Spleen (tissue), 13 donors: Measurements from ENCODE around the gene MBD2. TPM values are rescaled to one million over a fixed set of nuclear protein-coding genes. Genes with fewer than 3 reads are reported as not detected.

Source experiments
- DNase-seq: peaks from one replicate; pipeline ENCODE4 v3.0.0-alpha.2; 2020
- H3K27ac ChIP-seq, 8 donors: fragments of 200-600 bp; sonication (generic) in 7 of 8; 1 replicate in 4 of 8; 2 replicates in 4 of 8; pipeline versions ENCODE4 v1.5.0 to v1.8.0; 2016 to 2021; ENCODE audit warnings: inconsistent platforms in 4 of 8, mild to moderate bottlenecking in 4 of 8, moderate library complexity in 1 of 8
- H3K27me3 ChIP-seq, 7 donors: fragments of 200-600 bp; sonication (generic) in 6 of 7; replicated peaks in 1 of 7; 1 replicate in 4 of 7; 2 replicates in 3 of 7; pipeline versions ENCODE4 v1.5.0 to v1.8.0; 2016 to 2021; ENCODE audit warnings: inconsistent platforms in 3 of 7, mild to moderate bottlenecking in 1 of 7
- H3K36me3 ChIP-seq, 6 donors: fragments of 200-600 bp; sonication (generic) in 5 of 6; 1 replicate in 4 of 6; 2 replicates in 2 of 6; pipeline versions ENCODE4 v1.5.0 to v1.8.0; 2016 to 2021; ENCODE audit warnings: inconsistent platforms in 2 of 6
- H3K4me1 ChIP-seq, 6 donors: fragments of 200-600 bp; sonication (generic) in 5 of 6; 1 replicate in 3 of 6; 2 replicates in 3 of 6; pipeline versions ENCODE4 v1.5.0 to v1.8.0; 2016 to 2021; ENCODE audit warnings: inconsistent platforms in 3 of 6
- H3K4me3 ChIP-seq, 8 donors: fragments of 200-600 bp; sonication (generic) in 7 of 8; 1 replicate in 4 of 8; 2 replicates in 4 of 8; pipeline versions ENCODE4 v1.5.0 to v1.8.0; 2016 to 2021; ENCODE audit warnings: inconsistent platforms in 4 of 8, mild to moderate bottlenecking in 4 of 8, moderate library complexity in 2 of 8
- H3K9me3 ChIP-seq, 8 donors: fragments of 200-600 bp; sonication (generic) in 7 of 8; 1 replicate in 4 of 8; 2 replicates in 4 of 8; pipeline versions ENCODE4 v1.5.0 to v1.8.0; 2016 to 2021; ENCODE audit warnings: inconsistent platforms in 4 of 8
- POLR2A ChIP-seq, 3 donors: fragments of 450-650 bp; IDR thresholded peaks; one replicate each; pipeline ENCODE4 v1.5.1; 2017; ENCODE audit warnings: antibody characterized with exemption in 3 of 3, mild to moderate bottlenecking in 1 of 3
- POLR2AphosphoS5 ChIP-seq, 3 donors: sonication (generic); formaldehyde crosslinking; IDR thresholded peaks; one replicate each; pipeline ENCODE4 v1.5.1; 2017; ENCODE audit warnings: antibody characterized with exemption in 3 of 3
- WGBS, 5 donors: extraction: QIAGEN DNeasy Blood & Tissue Kit in 3 of 5; methylation state at CpG; one replicate each; pipeline versions ENCODE4 v1.1.5 to v1.1.7; 2013 to 2018; 5-methylcytosine and 5-hydroxymethylcytosine counted together
- intact Hi-C: fragments of 100-400 bp; cut with DNase I; formaldehyde crosslinking; loops from one replicate; pipeline ENCODE4 v1.15.0; 2023; ENCODE audit warnings: low total_unique reads
- long read RNA-seq, 2 donors: transcript quantifications; one replicate each; lab custom pipeline, GENCODE V29; 2026
- polyA plus RNA-seq, 3 donors: library from polyadenylated mRNA; stranded (reverse); fragments of 200-250 nt; gene quantifications; one replicate each; pipeline ENCODE4 v1.2.1, GENCODE V29; 2013
- total RNA-seq, 7 donors: library from RNA; depleted of rRNA in 3 of 7; stranded (reverse); fragments of >200 nt in 3 of 7; fragmentation: NEBNext Ultra II Directional in 4 of 7; extraction: Animal tissue kit (Norgen Biotek cat#: 25700) in 4 of 7; gene quantifications; one replicate each; pipeline versions ENCODE4 v1.1.0 to v1.2.1, GENCODE V29; 2016 to 2021
- TF ChIP-seq, protein P1 (sequence below), 11 experiments: fragments of 200-600 bp in 7 of 11; fragments of 450-650 bp in 4 of 11; sonication (generic) in 4 of 11; IDR thresholded peaks in 8 of 11; conservative IDR thresholded peaks in 3 of 11; 1 replicate in 7 of 11; 2 replicates in 4 of 11; pipeline versions ENCODE4 v1.4.0 to v1.8.0; 2016 to 2021; ENCODE audit warnings: antibody characterized with exemption in 11 of 11, inconsistent platforms in 4 of 11, mild to moderate bottlenecking in 1 of 11
- donor health status: healthy with polysubstance abuse.
- donor health status: DM: no; HTN: no; CAD: no; lungs with moderate emphysema.
- donor health status: DM: no; HTN: no; CAD: no.
- donor health status: Bipolar disorder and iron deficiency.
- donor health status: healthy.
- donor health status: DM: no; HTN: no; CAD: no.
- donor health status: DM: yes; HTN: yes; CAD: no.

MBD2 gene, protein sequence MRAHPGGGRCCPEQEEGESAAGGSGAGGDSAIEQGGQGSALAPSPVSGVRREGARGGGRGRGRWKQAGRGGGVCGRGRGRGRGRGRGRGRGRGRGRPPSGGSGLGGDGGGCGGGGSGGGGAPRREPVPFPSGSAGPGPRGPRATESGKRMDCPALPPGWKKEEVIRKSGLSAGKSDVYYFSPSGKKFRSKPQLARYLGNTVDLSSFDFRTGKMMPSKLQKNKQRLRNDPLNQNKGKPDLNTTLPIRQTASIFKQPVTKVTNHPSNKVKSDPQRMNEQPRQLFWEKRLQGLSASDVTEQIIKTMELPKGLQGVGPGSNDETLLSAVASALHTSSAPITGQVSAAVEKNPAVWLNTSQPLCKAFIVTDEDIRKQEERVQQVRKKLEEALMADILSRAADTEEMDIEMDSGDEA
- 100 to 1,000 TPM in 4 of 7 donors, 10 to 100 TPM in 3; 40.7 to 119 (median 109) TPM for total RNA-seq
- polyA plus RNA-seq = 10 to 100 TPM; 42.4 to 53.0 (median 45.7) TPM
- long read RNA-seq, donor 1, full-length matches to known transcripts = 19 of 24 reads
- long read RNA-seq, donor 1, partial matches to known transcripts = 5 of 24 reads
- long read RNA-seq, donor 1, other reads (novel, unspliced or antisense) = 0 of 24 reads
- long read RNA-seq, donor 2, full-length matches to known transcripts = 14 of 19 reads
- long read RNA-seq, donor 2, partial matches to known transcripts = 5 of 19 reads
- long read RNA-seq, donor 2, other reads (novel, unspliced or antisense) = 0 of 19 reads

DNA sequence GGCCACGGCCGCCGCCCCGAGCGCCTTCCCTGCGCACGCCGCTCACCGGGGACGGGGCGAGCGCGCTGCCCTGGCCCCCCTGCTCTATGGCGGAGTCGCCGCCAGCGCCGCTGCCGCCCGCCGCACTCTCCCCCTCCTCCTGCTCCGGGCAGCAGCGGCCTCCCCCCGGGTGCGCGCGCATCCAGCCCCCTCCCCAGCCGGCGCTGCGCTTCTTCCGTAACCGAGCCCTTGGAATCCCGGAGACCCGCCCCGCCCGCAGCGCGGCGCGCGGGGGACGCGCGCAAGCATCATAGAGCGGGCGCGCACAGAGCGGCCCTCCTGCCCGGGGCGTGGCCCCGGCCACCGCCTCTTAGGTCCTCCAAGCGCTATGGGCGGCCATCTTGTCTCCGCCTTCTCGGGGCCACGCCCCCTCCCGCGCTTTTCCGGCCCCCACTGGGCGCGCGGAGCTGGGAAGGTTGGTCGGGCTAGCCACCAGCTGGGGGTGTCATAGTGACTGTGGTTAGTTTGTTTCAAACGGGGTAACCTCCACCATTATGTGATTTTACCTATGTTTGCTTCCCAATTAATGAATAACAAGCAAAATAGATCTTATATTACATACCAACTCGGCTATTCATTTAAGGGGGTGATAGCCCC, at the start of gene MBD2:
Gene MBD2 (minus strand): TSS at position 291 of the 636 bp plus-strand sequence. CDS start 110 bp downstream, at position 181.
- DNase-seq = peak; percentile 99
- intact Hi-C loops = no loop called here
- TF ChIP-seq, protein P1, sequence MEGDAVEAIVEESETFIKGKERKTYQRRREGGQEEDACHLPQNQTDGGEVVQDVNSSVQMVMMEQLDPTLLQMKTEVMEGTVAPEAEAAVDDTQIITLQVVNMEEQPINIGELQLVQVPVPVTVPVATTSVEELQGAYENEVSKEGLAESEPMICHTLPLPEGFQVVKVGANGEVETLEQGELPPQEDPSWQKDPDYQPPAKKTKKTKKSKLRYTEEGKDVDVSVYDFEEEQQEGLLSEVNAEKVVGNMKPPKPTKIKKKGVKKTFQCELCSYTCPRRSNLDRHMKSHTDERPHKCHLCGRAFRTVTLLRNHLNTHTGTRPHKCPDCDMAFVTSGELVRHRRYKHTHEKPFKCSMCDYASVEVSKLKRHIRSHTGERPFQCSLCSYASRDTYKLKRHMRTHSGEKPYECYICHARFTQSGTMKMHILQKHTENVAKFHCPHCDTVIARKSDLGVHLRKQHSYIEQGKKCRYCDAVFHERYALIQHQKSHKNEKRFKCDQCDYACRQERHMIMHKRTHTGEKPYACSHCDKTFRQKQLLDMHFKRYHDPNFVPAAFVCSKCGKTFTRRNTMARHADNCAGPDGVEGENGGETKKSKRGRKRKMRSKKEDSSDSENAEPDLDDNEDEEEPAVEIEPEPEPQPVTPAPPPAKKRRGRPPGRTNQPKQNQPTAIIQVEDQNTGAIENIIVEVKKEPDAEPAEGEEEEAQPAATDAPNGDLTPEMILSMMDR (IDR thresholded peaks at IDR 0.05 in 8 of 11, conservative IDR thresholded peaks at IDR 0.05 in 3 of 11) = peak in 6 of 11 experiments; percentile 18 to 47 (median 35)
- TF ChIP-seq POLR2AphosphoS5 (IDR thresholded peaks at IDR 0.05) (peak in 2 of 3 donors; percentile 76 to 88), POLR2A (IDR thresholded peaks at IDR 0.05) (peak in 2 of 3 donors; percentile 6 to 48)
- Histone ChIP-seq H3K4me3 (peak within 1 kb of the TSS; percentile 58 to 88 (median 66)), H3K9me3 (no peaks in the 10 kb centered on the region), H3K27me3 (no peaks in the 10 kb centered on the region), H3K36me3 (peaks cover 0 to 7% (median 0%) of the 10 kb centered on the region in 6 donors), H3K4me1 (peaks cover 36 to 51% (median 48%) of the 10 kb centered on the region in 6 donors), H3K27ac (peak within 1 kb of the TSS; percentile 1 to 95 (median 86))
- WGBS, 5 donors = 0 to 1% (median 0%) methylated on average over 17 to 66 of the region's 66 CpGs

DNA sequence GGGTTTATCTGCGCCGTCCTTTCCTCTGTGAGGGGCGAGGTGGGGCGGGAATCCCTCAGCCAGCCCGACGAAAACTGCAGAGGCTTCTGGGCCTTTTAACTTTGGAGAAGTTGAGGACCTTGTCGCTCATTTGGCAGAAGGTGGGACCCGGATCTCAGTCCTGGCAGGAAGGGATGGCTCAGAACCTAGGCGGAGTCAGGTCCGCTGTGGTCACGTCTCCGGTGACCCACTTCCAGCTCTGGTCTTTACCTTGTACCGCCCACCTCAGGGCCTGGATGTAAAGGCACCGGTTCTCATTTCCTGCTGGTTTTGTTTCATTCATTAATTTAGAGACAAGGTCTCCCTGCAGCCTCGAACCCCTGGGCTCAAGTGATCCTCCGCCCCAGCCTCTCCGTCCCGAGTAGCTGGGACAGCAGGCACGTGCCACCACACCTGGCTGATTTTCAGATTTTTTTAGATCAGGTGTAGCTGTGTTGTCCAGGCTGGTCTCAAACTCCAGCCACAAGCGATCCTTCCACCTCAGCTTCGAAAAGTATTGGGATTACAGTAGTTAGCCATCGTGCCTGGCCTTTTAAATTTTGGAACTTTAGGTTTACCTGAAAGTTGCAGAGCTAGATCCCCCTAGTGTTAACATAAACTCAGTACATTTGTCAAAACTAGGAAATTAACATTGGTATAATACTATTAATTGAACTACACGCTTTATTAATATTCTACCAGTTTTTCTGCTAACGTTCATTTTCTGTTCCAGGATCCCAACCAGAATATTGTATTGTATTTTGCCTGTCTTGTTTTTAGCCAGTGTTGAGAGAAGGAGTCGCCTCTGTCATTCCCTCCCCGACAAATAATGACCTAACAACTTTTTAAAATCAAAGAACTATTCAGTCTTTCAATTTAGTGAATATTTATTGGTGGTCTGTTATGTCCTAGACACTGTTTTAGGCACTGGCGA, 45.7 kb upstream of the MBD2 start:
- WGBS, 5 donors = 10 to 15% (median 10%) methylated on average over 17 to 27 of the region's 27 CpGs
- peak overlapping the region; percentile 91 to 96 (median 94) for H3K27ac ChIP-seq
- DNase-seq = peak; percentile 89

DNA sequence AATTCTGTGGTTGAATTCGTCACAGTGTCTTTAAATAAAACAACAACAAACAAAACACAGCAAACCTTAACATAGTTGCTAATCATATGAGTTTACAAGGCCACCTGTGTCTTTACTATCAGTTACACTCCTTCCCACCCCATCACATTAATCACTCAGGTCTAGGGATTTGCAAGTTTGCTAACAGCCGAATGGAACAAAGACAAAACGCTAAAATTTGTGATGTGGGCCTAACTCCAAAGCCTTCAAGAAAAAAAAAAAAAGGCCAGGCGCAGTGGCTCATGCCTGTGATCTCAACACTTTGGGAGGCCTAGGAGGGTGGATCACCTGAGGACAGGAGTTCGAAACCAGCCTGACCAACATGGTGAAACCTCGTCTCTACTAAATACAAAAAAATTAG, 44.3 kb upstream of the MBD2 start:
- peak overlapping the region; percentile 91 to 96 (median 94) for H3K27ac ChIP-seq
- intact Hi-C loops = no loop called here

More for the DNA sequence above, 45.7 kb upstream of the MBD2 start:
- H3K4me3 ChIP-seq = peak overlapping the region; percentile 59 to 79 (median 75)
- no peaks in the 10 kb centered on the region for H3K9me3 ChIP-seq
- TF ChIP-seq, protein P1 (IDR thresholded peaks at IDR 0.05 in 8 of 11, conservative IDR thresholded peaks at IDR 0.05 in 3 of 11) = peak in 9 of 11 experiments; percentile 3 to 52 (median 42)
- no peak for TF ChIP-seq POLR2A (IDR thresholded peaks at IDR 0.05)
- H3K4me1 ChIP-seq = peaks cover 8 to 61% (median 19%) of the 10 kb centered on the region in 6 donors
- intact Hi-C loops = no loop called here
- H3K36me3 ChIP-seq = peaks cover 0 to 3% (median 0%) of the 10 kb centered on the region in 6 donors
- no peaks in the 10 kb centered on the region for H3K27me3 ChIP-seq

More for the DNA sequence above, 44.3 kb upstream of the MBD2 start:
- no peak for DNase-seq
- H3K27me3 ChIP-seq = no peaks in the 10 kb centered on the region
- WGBS, 5 donors = 57 to 72% (median 67%) methylated on average over 6 of the region's 6 CpGs
- H3K4me1 ChIP-seq = peaks cover 8 to 57% (median 24%) of the 10 kb centered on the region in 6 donors
- peak overlapping the region in 7 of 8 donors; percentile 67 to 79 (median 77) for H3K4me3 ChIP-seq
- H3K36me3 ChIP-seq = no peaks in the 10 kb centered on the region
- no peaks in the 10 kb centered on the region for H3K9me3 ChIP-seq
- TF ChIP-seq POLR2AphosphoS5 (IDR thresholded peaks at IDR 0.05) (no peak), POLR2A (IDR thresholded peaks at IDR 0.05) (no peak)
- TF ChIP-seq, protein P1 (IDR thresholded peaks at IDR 0.05 in 8 of 11, conservative IDR thresholded peaks at IDR 0.05 in 3 of 11) = no peak
